ENCODE results near the gene FAF1.

DNA sequence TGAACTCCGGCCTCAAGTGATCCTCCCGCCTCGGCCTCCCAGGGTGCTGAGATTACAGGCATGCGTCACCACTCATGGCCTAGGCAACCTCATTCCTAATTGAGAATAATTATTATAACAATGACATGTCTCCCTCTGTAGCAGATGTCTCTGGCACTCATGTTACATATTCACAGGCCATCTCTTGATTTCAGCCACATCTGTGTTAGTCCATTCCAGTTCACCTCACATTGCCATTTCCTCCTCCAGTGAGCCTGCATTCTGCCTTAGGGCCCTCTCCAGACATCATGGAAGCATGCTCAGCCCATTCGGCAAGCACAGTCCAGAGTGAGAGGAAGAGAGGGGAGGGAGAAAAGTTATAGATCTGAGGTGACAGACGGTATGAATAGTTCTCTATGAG is 42.4 kb upstream of the FAF1 start:
- TF ChIP-seq CTCF (conservative IDR thresholded peaks at IDR 0.05; ENCODE audit: low read depth, low read length) (no peak), EZH2 (IDR thresholded peaks at IDR 0.05; ENCODE audit: low read length, unreplicated experiment) (no peak)

Data from PC-3 (cell line).